ENCODE data around the gene GRAPL.
"Not testable (repeated sequence)": the region's sequence is repeated elsewhere in the genome, so short reads cannot be mapped to it uniquely, and the experiment has no call there.

Gene GRAPL

GRCh38 chr17:19127148-19127980 lies at the start of gene GRAPL:
Gene GRAPL (plus strand): TSS chr17:19127589. CDS start chr17:19127620, 31 bp downstream.
- not testable (repeated sequence) for DNase-seq (ENCODE audit: low read depth, low spot score)

- DNase-seq (ENCODE audit: low read depth, low spot score): not testable (repeated sequence)
Observed at GRCh38 chr17:19088804-19089685, 38.3 kb upstream of the GRAPL start.

GRCh38 chr17:19090058-19090772 lies 37.2 kb upstream of the GRAPL start:
- not testable (repeated sequence) for DNase-seq (ENCODE audit: low read depth, low spot score)

- not testable (repeated sequence) for DNase-seq (ENCODE audit: low read depth, low spot score)
Observed at GRCh38 chr17:19092737-19093683, 34.4 kb upstream of the GRAPL start.

GRCh38 chr17:19093684-19094438 lies 33.5 kb upstream of the GRAPL start:
- not testable (repeated sequence) for DNase-seq (ENCODE audit: low read depth, low spot score)

GRCh38 chr17:19108517-19108916 lies 18.9 kb upstream of the GRAPL start:
- DNase-seq (ENCODE audit: low read depth, low spot score): not testable (repeated sequence)

GRCh38 chr17:19110189-19111097 lies 16.9 kb upstream of the GRAPL start:
- not testable (repeated sequence) for DNase-seq (ENCODE audit: low read depth, low spot score)

GRCh38 chr17:19111111-19111711 lies 16.2 kb upstream of the GRAPL start:
- not testable (repeated sequence) for DNase-seq (ENCODE audit: low read depth, low spot score)

- peak; percentile 86 for DNase-seq (ENCODE audit: low read depth, low spot score)
Observed at GRCh38 chr17:19111801-19112458, 15.5 kb upstream of the GRAPL start.

GRCh38 chr17:19112459-19112826 lies 14.9 kb upstream of the GRAPL start:
- not testable (repeated sequence) for DNase-seq (ENCODE audit: low read depth, low spot score)

- not testable (repeated sequence) for DNase-seq (ENCODE audit: low read depth, low spot score)
Observed at GRCh38 chr17:19118695-19119094, 8.7 kb upstream of the GRAPL start.

- not testable (repeated sequence) for DNase-seq (ENCODE audit: low read depth, low spot score)
Observed at GRCh38 chr17:19125289-19125688, 2.1 kb upstream of the GRAPL start.

- not testable (repeated sequence) for DNase-seq (ENCODE audit: low read depth, low spot score)
Observed at GRCh38 chr17:19129500-19129899, 2.1 kb downstream of the GRAPL start.

- not testable (repeated sequence) for DNase-seq (ENCODE audit: low read depth, low spot score)
Observed at GRCh38 chr17:19131108-19131507, 3.7 kb downstream of the GRAPL start.

GRCh38 chr17:19131772-19132171 lies 4.4 kb downstream of the GRAPL start:
- not testable (repeated sequence) for DNase-seq (ENCODE audit: low read depth, low spot score)

GRCh38 chr17:19133793-19134192 lies 6.4 kb downstream of the GRAPL start:
- DNase-seq (ENCODE audit: low read depth, low spot score): not testable (repeated sequence)

GRCh38 chr17:19135391-19135790 lies 8.0 kb downstream of the GRAPL start:
- DNase-seq (ENCODE audit: low read depth, low spot score): not testable (repeated sequence)

GRCh38 chr17:19136138-19136537 lies 8.7 kb downstream of the GRAPL start:
- not testable (repeated sequence) for DNase-seq (ENCODE audit: low read depth, low spot score)
